ENCODE measurements around the gene AATF. TPM values are rescaled to one million over a fixed set of nuclear protein-coding genes. Genes with fewer than 3 reads are reported as not detected.

The AATF gene
- total RNA-seq, 4 donors from 2014 or later, result 26.9 to 57.8 (median 35.4) TPM

- DNase-seq, result peak in 2 of 3 donors; percentile 34 to 79
- peaks cover 0 to 26% (median 0%) of the 10 kb centered on the region in 3 donors for H3K36me3 ChIP-seq
- no peaks in the 10 kb centered on the region for H3K9me3 ChIP-seq
- H3K27me3 ChIP-seq, result no peaks in the 10 kb centered on the region
- H3K4me3 ChIP-seq, result no peak overlapping the region
- peaks cover 0 to 11% (median 3%) of the 10 kb centered on the region in 4 donors for H3K4me1 ChIP-seq
- no peak for TF ChIP-seq POLR2A (IDR thresholded peaks at IDR 0.05)
- no peak for TF ChIP-seq CTCF (IDR thresholded peaks at IDR 0.05)
- H3K27ac ChIP-seq, result peak overlapping the region; percentile 56 to 70 (median 58)
These were observed 141.2 kb downstream of the AATF start for GRCh38 chr17:37089956-37090355.

- peaks cover 0 to 11% (median 3%) of the 10 kb centered on the region in 4 donors for H3K4me1 ChIP-seq
- H3K27me3 ChIP-seq, result no peaks in the 10 kb centered on the region
- peak overlapping the region in 1 of 4 donors; percentile 59 for H3K27ac ChIP-seq
- TF ChIP-seq POLR2A (IDR thresholded peaks at IDR 0.05), result no peak
- TF ChIP-seq CTCF (IDR thresholded peaks at IDR 0.05), result no peak
- peaks cover 0 to 24% (median 0%) of the 10 kb centered on the region in 3 donors for H3K36me3 ChIP-seq
- no peak for DNase-seq
- H3K4me3 ChIP-seq, result no peak overlapping the region
- H3K9me3 ChIP-seq, result no peaks in the 10 kb centered on the region
These were observed 142.2 kb downstream of the AATF start for GRCh38 chr17:37090941-37091340.

- peak overlapping the region in 3 of 4 donors; percentile 9 to 92 (median 70) for H3K27ac ChIP-seq
- no peaks in the 10 kb centered on the region for H3K9me3 ChIP-seq
- peaks cover 0 to 11% (median 3%) of the 10 kb centered on the region in 4 donors for H3K4me1 ChIP-seq
- no peaks in the 10 kb centered on the region for H3K27me3 ChIP-seq
- DNase-seq, result peak in 1 of 3 donors; percentile 69
- H3K4me3 ChIP-seq, result no peak overlapping the region
- peaks cover 0 to 24% (median 0%) of the 10 kb centered on the region in 3 donors for H3K36me3 ChIP-seq
- TF ChIP-seq CTCF (IDR thresholded peaks at IDR 0.05) (peak in 1 of 6 experiments; percentile 6), POLR2A (IDR thresholded peaks at IDR 0.05) (no peak)
These were observed 143.3 kb downstream of the AATF start for GRCh38 chr17:37092071-37092470.

- Histone ChIP-seq H3K4me1 (peaks cover 0 to 11% (median 3%) of the 10 kb centered on the region in 4 donors), H3K9me3 (no peaks in the 10 kb centered on the region), H3K27me3 (no peaks in the 10 kb centered on the region), H3K36me3 (peaks cover 0 to 26% (median 0%) of the 10 kb centered on the region in 3 donors), H3K27ac (peak overlapping the region in 3 of 4 donors; percentile 34 to 92 (median 70)), H3K4me3 (no peak overlapping the region)
- no peak for TF ChIP-seq POLR2A (IDR thresholded peaks at IDR 0.05)
- no peak for TF ChIP-seq CTCF (IDR thresholded peaks at IDR 0.05)
- DNase-seq, result no peak
These were observed 143.9 kb downstream of the AATF start for GRCh38 chr17:37092701-37093100.

GRCh38 chr17:37094391-37094790 is 145.6 kb downstream of the AATF start:
- Histone ChIP-seq H3K9me3 (no peaks in the 10 kb centered on the region), H3K27ac (no peak overlapping the region), H3K4me3 (no peak overlapping the region), H3K36me3 (peaks cover 0 to 22% (median 0%) of the 10 kb centered on the region in 3 donors), H3K4me1 (peaks cover 0 to 7% (median 3%) of the 10 kb centered on the region in 4 donors), H3K27me3 (no peaks in the 10 kb centered on the region)
- TF ChIP-seq CTCF (IDR thresholded peaks at IDR 0.05), result no peak
- TF ChIP-seq POLR2A (IDR thresholded peaks at IDR 0.05), result no peak
- no peak for DNase-seq

Measured in Peyer's patch (tissue), 4 donors.